HPDE6-E6E7 (cell line): ENCODE data around the gene RAC2.

ENCODE experiments used
- DNase-seq: peaks from one replicate; pipeline ENCODE4 v3.0.0; 2011; ENCODE audit warnings: missing footprints; ENCODE audit errors: extremely low spot score

The RAC2 gene

GRCh38 chr22:37176464-37177061, 67.5 kb downstream of the RAC2 start:
- DNase-seq, result no peak

- DNase-seq, result no peak
Measured at GRCh38 chr22:37175414-37176281, 68.4 kb downstream of the RAC2 start.
